Stimulated activated CD4-positive, alpha-beta T cell treated with anti-CD3 and anti-CD28 coated beads, Interleukin-4, amount 100 ng/mL, for 4 hours (primary cell): ENCODE results near the gene CHST14.

Experiments
- DNase-seq, 2 experiments: peaks; one replicate each; pipeline ENCODE4 v3.0.0-alpha.2; 2020

The CHST14 gene

DNA sequence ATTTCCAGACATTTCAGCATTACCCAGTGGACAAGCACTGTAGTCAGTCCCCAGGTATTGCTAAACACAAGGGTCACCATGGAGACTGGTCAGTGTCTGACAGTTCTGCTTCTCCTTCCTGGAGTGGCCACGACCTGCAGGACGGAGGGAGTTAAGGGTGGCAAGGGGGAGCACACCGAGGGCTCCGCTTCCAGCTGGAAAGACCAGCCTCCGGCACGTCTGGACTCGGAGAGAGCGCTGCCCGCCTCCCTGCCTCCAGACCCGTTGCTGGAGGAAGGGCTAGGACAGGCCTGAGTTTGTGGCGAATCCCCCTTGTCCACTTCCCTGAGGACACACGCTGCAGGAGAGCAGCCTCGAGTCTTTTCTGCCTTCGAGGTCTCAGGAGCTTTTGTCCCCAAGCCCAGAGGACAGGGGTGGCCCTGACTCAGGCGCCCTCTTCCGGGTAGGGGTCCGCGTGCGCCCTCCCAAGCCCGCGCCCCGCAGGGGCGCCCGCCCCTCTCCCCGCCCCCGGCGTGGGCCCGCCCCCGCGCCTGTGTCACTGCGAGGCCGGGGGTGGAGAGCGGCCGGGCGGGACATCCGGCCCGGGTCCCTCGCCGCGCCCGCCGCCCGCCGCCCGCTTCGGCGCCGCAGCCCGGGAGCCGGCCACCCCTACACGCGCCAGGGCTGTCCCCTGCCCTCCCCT lies at the start of gene CHST14:
TSS of gene CHST14 (plus strand) at position 562 of the 682 bp plus-strand sequence. CDS start 230 bp downstream, outside the sequence.
- peak; percentile 59 to 63 for DNase-seq

- DNase-seq: peak; percentile 69 to 85
Observed at GRCh38 chr15:40421246-40422157, 49.3 kb upstream of the CHST14 start.

GRCh38 chr15:40424483-40425115 lies 46.2 kb upstream of the CHST14 start:
- DNase-seq: no peak

GRCh38 chr15:40425681-40426080 lies 45.1 kb upstream of the CHST14 start:
- no peak for DNase-seq

DNA sequence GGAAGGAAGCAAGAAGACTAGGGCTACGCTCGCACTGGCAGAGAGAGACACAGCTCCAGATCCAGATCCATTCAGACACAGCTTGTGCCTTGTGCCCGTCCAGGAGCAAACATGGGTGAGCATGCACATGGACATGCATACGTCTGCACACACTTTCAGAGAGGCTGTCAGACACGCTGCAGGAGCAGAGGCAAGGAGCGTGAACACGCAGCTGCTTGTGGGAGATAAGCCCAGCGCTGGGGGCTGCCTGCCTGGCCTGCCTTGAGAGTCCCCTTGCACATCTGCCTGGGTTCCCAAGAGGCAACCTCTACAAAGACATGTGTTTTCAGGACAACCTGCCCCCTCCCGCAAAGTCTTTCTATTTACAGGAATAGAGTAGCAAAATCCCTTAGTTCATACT lies 43.6 kb upstream of the CHST14 start:
- no peak for DNase-seq

DNA sequence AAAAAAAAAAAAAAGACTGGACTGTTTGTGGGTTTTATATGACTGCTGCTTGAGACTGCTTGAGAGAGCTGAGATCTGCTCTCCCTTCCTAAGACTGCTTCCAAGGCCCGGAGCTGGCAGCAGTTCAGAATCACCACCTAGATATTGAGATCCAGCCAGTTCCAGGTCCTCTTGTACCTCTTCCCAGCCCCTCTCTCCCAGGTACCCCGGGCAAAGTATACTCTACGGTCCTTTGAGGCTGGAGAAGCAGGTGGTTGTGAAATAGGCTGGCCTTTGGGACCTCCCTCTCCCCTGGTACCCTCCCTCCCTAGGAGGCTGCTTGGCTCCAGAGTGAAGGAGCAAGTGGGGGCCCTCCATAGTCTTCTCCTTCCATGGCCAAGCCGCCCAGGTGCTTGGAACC lies 42.6 kb upstream of the CHST14 start:
- DNase-seq: no peak

DNA sequence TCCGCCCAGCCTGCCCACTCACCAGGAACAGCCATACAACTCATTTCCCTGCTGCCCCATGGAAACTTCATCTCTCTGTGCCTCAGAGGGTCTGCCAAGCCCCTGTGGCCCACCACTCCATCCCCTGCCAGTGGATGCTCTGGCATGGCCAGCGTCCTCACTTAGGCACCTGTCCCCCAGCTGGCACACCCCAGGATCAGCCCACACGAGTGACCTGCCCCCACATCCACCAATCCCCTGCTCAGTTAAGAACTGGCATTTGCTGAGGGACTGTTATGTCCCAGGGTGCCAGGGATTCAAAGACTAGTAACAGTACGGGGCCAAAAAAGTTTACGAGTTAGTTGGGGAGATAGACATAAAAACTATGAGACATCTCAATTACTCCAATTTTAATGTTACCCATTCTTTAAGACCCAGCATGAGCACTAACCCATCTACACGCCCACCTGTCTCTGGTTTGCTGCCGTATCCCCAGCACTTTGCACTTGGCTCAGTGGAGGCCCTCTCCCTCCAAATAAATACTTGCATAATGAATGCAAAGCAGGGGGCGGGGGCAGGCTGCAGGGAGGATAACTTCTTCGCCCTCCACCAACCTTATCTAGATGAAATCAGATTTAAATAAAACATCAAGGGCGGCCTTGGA lies 41.6 kb upstream of the CHST14 start:
- DNase-seq: no peak

DNA sequence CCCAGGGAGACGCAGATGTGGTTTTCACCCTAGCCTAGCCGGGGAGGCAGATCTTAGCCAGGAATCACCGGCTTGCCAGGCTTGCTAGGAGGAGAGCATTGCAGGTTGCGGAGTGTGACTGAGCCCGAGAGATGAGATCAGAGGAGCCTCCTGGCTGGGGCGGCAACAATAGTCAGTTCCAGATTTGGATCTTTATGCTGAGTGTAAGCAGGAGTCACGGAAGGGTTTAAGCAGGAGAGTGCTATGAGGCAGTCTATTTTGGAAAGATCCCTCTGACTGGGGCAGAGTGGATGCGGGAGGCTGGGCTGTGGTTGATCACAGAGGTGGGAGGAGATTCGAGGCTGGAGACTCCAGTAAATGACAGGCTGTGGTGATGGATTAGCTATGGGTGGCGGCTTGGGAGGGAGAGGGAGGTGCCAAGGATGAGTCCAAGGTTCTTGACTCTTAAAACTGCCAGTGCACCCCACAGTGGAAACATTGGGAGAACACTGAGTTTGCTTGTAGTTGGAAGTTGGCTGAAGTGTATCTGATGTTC lies 40.4 kb upstream of the CHST14 start:
- DNase-seq: no peak

GRCh38 chr15:40435023-40435709 lies 35.6 kb upstream of the CHST14 start:
- DNase-seq: no peak

DNA sequence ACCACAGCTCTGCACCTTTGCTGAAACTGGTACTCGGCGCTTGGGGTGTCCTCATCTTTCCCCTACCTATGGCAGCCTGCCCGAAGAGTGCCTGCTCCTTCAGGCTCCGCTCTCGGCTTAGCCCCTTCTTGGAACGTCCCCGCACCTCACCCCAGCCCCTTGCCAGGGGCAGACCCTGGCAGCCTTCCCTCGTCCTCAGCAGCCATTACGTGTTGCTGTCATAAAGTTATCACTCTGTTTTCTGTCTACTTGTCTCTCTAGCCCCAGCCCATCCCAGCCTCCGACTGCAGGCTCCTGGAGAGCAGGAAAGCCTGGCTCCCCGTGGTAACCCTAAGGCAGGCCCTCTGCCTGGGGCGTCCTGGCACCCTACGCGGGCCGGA lies 35.1 kb upstream of the CHST14 start:
- DNase-seq: no peak

GRCh38 chr15:40436116-40436891 lies 34.5 kb upstream of the CHST14 start:
- DNase-seq: no peak

DNA sequence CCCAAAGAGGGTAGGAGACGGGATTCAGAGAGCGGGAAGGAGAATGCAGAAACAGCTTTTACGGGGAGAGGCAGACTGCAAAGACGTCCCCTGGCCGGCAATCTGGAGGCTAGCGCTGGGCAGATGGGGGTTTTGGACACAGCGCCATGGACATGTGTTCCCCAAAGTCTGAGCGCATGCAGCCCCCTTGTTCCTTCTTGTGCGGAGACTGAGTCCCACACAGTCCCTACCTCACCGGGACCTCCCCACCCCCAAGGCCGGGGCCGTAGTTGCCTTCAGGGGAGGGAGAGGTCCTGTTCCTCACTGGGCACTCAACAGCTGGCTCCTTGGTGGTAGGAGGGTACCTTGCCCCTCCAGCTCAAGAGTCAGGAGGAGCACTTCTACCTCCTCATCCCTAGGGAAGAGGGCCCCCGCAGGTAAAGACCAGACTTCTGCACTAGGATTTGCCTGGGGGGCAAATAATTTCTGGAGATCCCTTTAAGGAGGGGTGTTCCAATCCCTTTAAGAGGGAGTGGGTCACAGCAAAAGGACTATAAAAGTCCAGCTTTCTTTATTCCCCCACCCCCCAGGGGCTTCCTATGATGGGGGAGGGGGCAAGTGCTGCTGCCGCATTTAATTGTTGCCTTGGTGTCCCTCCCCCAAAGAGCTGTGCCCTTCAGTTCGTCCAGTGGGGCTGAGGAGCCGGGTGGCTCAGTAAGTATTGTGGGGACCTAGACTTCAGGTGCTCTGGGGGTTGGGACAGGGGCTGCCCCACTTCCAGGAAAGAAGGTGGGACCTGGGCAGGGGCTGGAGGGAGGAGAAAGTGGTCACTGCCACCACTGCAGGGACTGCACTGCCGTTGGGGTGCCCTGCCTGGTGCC lies 33.7 kb upstream of the CHST14 start:
- no peak for DNase-seq

DNA sequence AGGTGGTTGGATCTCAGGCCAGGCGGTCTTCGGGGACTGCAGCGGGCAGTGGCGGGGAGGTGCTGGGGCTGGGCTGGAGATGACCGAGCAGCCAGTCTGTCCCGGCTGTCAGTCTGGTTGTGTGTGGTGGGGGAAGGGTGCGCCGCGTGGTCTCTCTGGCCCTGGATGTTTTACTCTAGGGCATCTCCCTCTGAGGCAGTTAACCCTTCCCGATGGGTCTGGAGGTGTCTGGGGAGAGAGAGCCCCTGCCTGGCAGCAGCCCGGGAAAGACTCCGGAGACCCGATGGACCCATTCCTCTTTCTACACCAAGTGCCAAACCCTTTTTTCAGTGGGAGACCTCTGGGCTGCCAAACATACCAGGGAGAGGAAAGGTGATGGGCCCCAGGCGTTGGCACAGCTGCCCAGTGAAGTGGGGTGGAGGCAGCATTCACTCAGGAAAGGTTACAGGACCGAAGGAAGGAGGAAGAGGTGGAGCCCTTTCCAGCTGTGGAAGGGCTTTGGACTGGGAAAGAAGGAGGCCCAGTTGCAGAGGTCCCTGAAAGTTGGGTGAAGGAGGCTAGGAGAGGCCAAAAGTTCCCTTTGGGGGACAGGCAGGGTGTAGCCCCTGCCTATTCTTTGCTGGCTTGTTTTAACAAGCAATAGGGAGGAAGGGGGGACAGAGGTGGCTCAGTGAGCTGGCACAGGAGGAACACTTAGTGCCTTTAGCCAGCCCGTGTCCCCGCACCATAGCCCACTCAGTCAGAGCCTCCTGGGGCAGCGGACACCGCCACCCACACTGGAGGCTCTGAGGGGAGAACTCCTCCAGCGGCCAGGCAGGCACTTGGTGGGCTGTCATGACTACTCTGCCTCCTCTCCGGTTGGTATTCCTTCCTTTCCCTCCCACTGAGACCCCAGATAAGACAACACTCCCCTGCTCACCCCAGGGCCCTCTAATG lies 32.8 kb upstream of the CHST14 start:
- DNase-seq: no peak

- no peak for DNase-seq
Observed at GRCh38 chr15:40438712-40439111, 32.1 kb upstream of the CHST14 start.

- no peak for DNase-seq
Observed at GRCh38 chr15:40439461-40439959, 31.3 kb upstream of the CHST14 start.

DNA sequence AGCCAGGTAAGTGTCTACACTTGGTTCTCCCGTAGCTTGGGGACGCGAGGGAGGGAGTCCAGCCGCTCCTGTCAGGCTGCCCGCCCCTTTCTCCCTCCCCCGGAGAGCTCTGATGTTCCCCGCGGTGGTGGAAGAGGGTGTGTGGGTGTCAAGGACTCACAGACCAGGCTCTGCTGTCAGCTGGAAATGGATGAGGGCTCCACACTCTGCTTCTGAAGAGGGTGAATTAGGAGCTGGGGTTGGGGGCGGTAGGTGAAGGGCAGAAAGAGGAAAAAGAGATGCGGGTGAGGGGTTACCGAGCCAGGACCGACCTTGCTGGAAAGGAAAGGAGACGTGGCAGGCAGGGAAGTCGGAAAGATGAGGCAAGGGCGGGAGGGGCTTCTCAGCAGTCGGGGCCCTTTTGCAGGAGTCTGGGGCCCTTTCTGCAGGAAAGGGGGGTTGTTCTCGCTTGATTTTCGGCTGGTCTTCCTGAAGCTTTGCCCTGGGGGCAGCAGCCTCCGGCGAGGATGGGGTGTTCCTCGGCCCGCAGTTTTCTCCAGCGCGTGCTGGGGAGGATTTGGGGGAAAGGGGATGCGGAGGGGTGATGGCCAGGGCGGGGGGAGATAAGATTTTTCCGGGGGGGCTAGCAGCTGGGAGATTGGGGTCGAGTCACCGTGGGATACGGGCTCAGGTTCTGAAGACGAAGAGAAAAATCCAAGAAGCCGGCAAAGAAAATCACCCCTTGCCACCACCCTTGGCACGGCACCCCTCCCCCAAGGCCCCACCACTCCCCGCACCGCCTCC lies 30.6 kb upstream of the CHST14 start:
- DNase-seq: peak; percentile 22 to 43

GRCh38 chr15:40440743-40441564 lies 29.8 kb upstream of the CHST14 start, which contains the start of gene BAHD1:
TSS of gene BAHD1 (plus strand) at chr15:40440953. CDS start at chr15:40458465, 17,512 bp downstream.
- peak; percentile 95 to 96 for DNase-seq
